Stomach (tissue), 4 donors: ENCODE results near the gene USP17L18.
"Not testable (repeated sequence)": the region's sequence is repeated elsewhere in the genome, so short reads cannot be mapped to it uniquely, and the experiment has no call there.

ENCODE experiments used
- POLR2A ChIP-seq, 4 donors: fragments of 450-650 bp; IDR thresholded peaks; one replicate each; pipeline ENCODE4 v1.6.1; 2016; ENCODE audit warnings: antibody characterized with exemption in 4 of 4, control low read depth in 2 of 4, mild to moderate bottlenecking in 1 of 4, moderate library complexity in 1 of 4
- TF ChIP-seq, protein P1 (sequence below), 7 experiments: fragments of 450-650 bp in 4 of 7; fragments of 200-600 bp in 3 of 7; sonication (generic) in 3 of 7; IDR thresholded peaks; one replicate each; pipeline ENCODE4 v1.5.1; 2016 to 2019; ENCODE audit warnings: antibody characterized with exemption in 7 of 7, control low read depth in 2 of 7, mild to moderate bottlenecking in 1 of 7

DNA sequence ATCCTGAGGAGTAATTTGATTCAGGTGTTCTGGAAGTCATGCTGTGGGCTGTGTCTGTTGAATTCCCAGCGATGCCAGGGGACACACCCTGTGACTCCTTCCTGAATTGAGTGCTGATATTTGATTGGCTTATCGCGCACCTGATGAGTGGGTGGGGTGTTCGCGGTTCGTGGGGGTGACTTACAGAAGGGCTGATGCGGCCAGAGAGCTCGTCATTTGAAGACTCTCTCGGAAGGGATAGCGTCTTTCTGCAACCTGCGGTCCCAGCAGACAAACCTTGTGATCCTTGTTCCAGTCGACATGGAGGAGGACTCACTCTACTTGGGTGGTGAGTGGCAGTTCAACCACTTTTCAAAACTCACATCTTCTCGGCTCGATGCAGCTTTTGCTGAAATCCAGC is 23.8 kb upstream of the USP17L18 start, which contains the start of gene USP17L13:
- not testable (repeated sequence) for TF ChIP-seq POLR2A (IDR thresholded peaks at IDR 0.05)
- TF ChIP-seq, protein P1, sequence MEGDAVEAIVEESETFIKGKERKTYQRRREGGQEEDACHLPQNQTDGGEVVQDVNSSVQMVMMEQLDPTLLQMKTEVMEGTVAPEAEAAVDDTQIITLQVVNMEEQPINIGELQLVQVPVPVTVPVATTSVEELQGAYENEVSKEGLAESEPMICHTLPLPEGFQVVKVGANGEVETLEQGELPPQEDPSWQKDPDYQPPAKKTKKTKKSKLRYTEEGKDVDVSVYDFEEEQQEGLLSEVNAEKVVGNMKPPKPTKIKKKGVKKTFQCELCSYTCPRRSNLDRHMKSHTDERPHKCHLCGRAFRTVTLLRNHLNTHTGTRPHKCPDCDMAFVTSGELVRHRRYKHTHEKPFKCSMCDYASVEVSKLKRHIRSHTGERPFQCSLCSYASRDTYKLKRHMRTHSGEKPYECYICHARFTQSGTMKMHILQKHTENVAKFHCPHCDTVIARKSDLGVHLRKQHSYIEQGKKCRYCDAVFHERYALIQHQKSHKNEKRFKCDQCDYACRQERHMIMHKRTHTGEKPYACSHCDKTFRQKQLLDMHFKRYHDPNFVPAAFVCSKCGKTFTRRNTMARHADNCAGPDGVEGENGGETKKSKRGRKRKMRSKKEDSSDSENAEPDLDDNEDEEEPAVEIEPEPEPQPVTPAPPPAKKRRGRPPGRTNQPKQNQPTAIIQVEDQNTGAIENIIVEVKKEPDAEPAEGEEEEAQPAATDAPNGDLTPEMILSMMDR (IDR thresholded peaks at IDR 0.05): not testable (repeated sequence)
